Stomach (tissue), 9 donors: Measurements from ENCODE around the gene LMNB1. TPM values are rescaled to one million over a fixed set of nuclear protein-coding genes. Genes with fewer than 3 reads are reported as not detected.
A peak's percentile ranks its signal among the peaks of the same experiment; 100 is the strongest.
"Not testable (repeated sequence)": the region's sequence is repeated elsewhere in the genome, so short reads cannot be mapped to it uniquely, and the experiment has no call there.

Experiments used
- DNase-seq, 2 donors: peaks; one replicate each; pipeline versions ENCODE4 v3.0.0 to v3.0.0-alpha.2; 2013 to 2019
- H3K27ac ChIP-seq, 5 donors: fragments of 200-600 bp in 4 of 5; sonication (generic) in 4 of 5; one replicate each; pipeline ENCODE4 v1.5.1; 2013 to 2019; ENCODE audit warnings: mild to moderate bottlenecking in 1 of 5, moderate library complexity in 1 of 5
- H3K27me3 ChIP-seq, 3 donors: fragments of 200-600 bp; sonication (generic); one replicate each; pipeline ENCODE4 v1.5.1; 2017 to 2019; ENCODE audit warnings: mixed run types in 1 of 3
- H3K36me3 ChIP-seq, 4 donors: fragments of 200-600 bp; sonication (generic); 1 replicate in 3 of 4; 2 replicates in 1 of 4; pipeline ENCODE4 v1.5.1; 2016 to 2019
- H3K4me1 ChIP-seq, 4 donors: fragments of 200-600 bp; sonication (generic); one replicate each; pipeline ENCODE4 v1.5.1; 2016 to 2019
- H3K4me3 ChIP-seq, 4 donors: fragments of 200-600 bp; sonication (generic) in 3 of 4; one replicate each; pipeline ENCODE4 v1.5.1; 2016 to 2019; ENCODE audit warnings: mild to moderate bottlenecking in 1 of 4
- H3K9me3 ChIP-seq, 4 donors: fragments of 200-600 bp; sonication (generic); one replicate each; pipeline ENCODE4 v1.5.1; 2016 to 2019
- CTCF ChIP-seq, 7 experiments: fragments of 450-650 bp in 4 of 7; fragments of 200-600 bp in 3 of 7; sonication (generic) in 3 of 7; IDR thresholded peaks; one replicate each; pipeline ENCODE4 v1.5.1; 2016 to 2019; ENCODE audit warnings: antibody characterized with exemption in 7 of 7, control low read depth in 2 of 7, mild to moderate bottlenecking in 1 of 7
- EP300 ChIP-seq: sonication (generic); formaldehyde crosslinking; IDR thresholded peaks from one replicate; pipeline ENCODE4 v1.6.1; 2017; ENCODE audit warnings: antibody characterized with exemption
- POLR2A ChIP-seq, 4 donors: fragments of 450-650 bp; IDR thresholded peaks; one replicate each; pipeline ENCODE4 v1.6.1; 2016; ENCODE audit warnings: antibody characterized with exemption in 4 of 4, control low read depth in 2 of 4, mild to moderate bottlenecking in 1 of 4, moderate library complexity in 1 of 4
- POLR2AphosphoS5 ChIP-seq, 3 donors: sonication (generic); formaldehyde crosslinking; IDR thresholded peaks; one replicate each; pipeline ENCODE4 v1.6.1; 2016; ENCODE audit warnings: antibody characterized with exemption in 3 of 3
- WGBS, 5 donors: extraction: QIAGEN DNeasy Blood & Tissue Kit in 3 of 5; methylation state at CpG; one replicate each; pipeline versions ENCODE4 v1.1.5 to v1.1.7; 2013 to 2018; 5-methylcytosine and 5-hydroxymethylcytosine counted together
- intact Hi-C: fragments of 100-400 bp; cut with DNase I; formaldehyde crosslinking; loops from one replicate; pipeline ENCODE4 v1.15.1; 2023; ENCODE audit warnings: low total_unique reads
- polyA plus RNA-seq, 3 donors: library from polyadenylated mRNA; stranded (reverse); fragments of 200-250 nt; gene quantifications; one replicate each; pipeline ENCODE4 v1.2.3, GENCODE V29; 2013
- total RNA-seq, 5 donors: library from RNA; depleted of rRNA; stranded (reverse); fragments of >200 nt; gene quantifications; one replicate each; pipeline versions ENCODE4 v1.1.0 to v1.2.3, GENCODE V29; 2014 to 2016
- donor health status: healthy with polysubstance abuse.
- donor health status: Bipolar disorder and iron deficiency.
- donor health status: healthy.

The LMNB1 gene
- total and polyA plus RNA-seq, 8 donors, result 7.6 to 167 (median 9.9) TPM

- Histone ChIP-seq H3K4me1 (peaks cover 0 to 34% (median 14%) of the 10 kb centered on the region in 4 donors), H3K27ac (peak overlapping the region in 4 of 5 donors; percentile 48 to 67 (median 60)), H3K9me3 (no peaks in the 10 kb centered on the region), H3K27me3 (no peaks in the 10 kb centered on the region), H3K4me3 (no peak overlapping the region), H3K36me3 (no peaks in the 10 kb centered on the region)
- TF ChIP-seq CTCF (IDR thresholded peaks at IDR 0.05) (no peak), POLR2AphosphoS5 (IDR thresholded peaks at IDR 0.05) (no peak), EP300 (no peak), POLR2A (IDR thresholded peaks at IDR 0.05) (no peak)
- no peak for DNase-seq
- 53 to 73% (median 67%) methylated on average over 7 of the region's 7 CpGs for WGBS, 5 donors
- intact Hi-C loops, result no loop called here
These were observed 75.9 kb downstream of the LMNB1 start for GRCh38 chr5:126852841-126853271.

GRCh38 chr5:126853541-126854307 lies 76.8 kb downstream of the LMNB1 start:
- H3K27ac ChIP-seq, result peak overlapping the region in 3 of 5 donors; percentile 48 to 67 (median 63)
- H3K27me3 ChIP-seq, H3K9me3 ChIP-seq, H3K36me3 ChIP-seq, DNase-seq, intact Hi-C loops, H3K4me3 ChIP-seq: not testable (repeated sequence)
- WGBS, 5 donors, result 77 to 93% (median 88%) methylated on average over 22 to 27 of the region's 27 CpGs
- TF ChIP-seq POLR2AphosphoS5 (IDR thresholded peaks at IDR 0.05), result peak in 1 of 3 donors; percentile 16
- peaks cover 0 to 39% (median 14%) of the 10 kb centered on the region in 4 donors for H3K4me1 ChIP-seq

GRCh38 chr5:126854526-126855110 lies 77.7 kb downstream of the LMNB1 start:
- intact Hi-C loops, result no loop called here
- Histone ChIP-seq H3K4me3 (no peak overlapping the region), H3K27me3 (no peaks in the 10 kb centered on the region), H3K36me3 (no peaks in the 10 kb centered on the region), H3K4me1 (peaks cover 0 to 33% (median 11%) of the 10 kb centered on the region in 4 donors), H3K27ac (no peak overlapping the region), H3K9me3 (no peaks in the 10 kb centered on the region)
- 93 to 98% (median 95%) methylated on average over 10 to 34 of the region's 35 CpGs for WGBS, 5 donors
- TF ChIP-seq CTCF (IDR thresholded peaks at IDR 0.05), result no peak
- no peak for TF ChIP-seq POLR2A (IDR thresholded peaks at IDR 0.05)
- TF ChIP-seq POLR2AphosphoS5 (IDR thresholded peaks at IDR 0.05), result no peak
- no peak for TF ChIP-seq EP300
- no peak for DNase-seq

GRCh38 chr5:126855266-126855665 lies 78.3 kb downstream of the LMNB1 start:
- H3K9me3 ChIP-seq, result no peaks in the 10 kb centered on the region
- no peaks in the 10 kb centered on the region for H3K36me3 ChIP-seq
- H3K4me3 ChIP-seq, result no peak overlapping the region
- H3K27ac ChIP-seq, result no peak overlapping the region
- peaks cover 0 to 33% (median 11%) of the 10 kb centered on the region in 4 donors for H3K4me1 ChIP-seq
- H3K27me3 ChIP-seq, result no peaks in the 10 kb centered on the region
- DNase-seq, result no peak
- TF ChIP-seq EP300 (no peak), CTCF (IDR thresholded peaks at IDR 0.05) (no peak), POLR2AphosphoS5 (IDR thresholded peaks at IDR 0.05) (no peak), POLR2A (IDR thresholded peaks at IDR 0.05) (no peak)
- intact Hi-C loops, result no loop called here
- WGBS, 5 donors, result 65 to 79% (median 72%) methylated on average over 8 of the region's 8 CpGs
